HEK293 (cell line): ENCODE measurements around the gene NFE2L3.

Experiments used
- CTCF ChIA-PET: fragments of 350-600 bp; formaldehyde crosslinking; extraction: SDS; loops from one replicate; lab custom pipeline; 2021; ENCODE audit warnings: antibody characterized with exemption; lab: Yijun Ruan, JAX
- POLR2A ChIA-PET: fragments of 300-600 bp; formaldehyde crosslinking; extraction: SDS; loops from one replicate; lab custom pipeline; 2020; ENCODE audit warnings: antibody characterized with exemption, inconsistent platforms; lab: Yijun Ruan, JAX
- H3K27ac ChIP-seq: fragments of 200-500 bp; sonication (Bioruptor generic); 2 replicates; pipeline ENCODE4 v1.5.1; 2014; ENCODE audit warnings: low read depth, low read length, control low read depth, inconsistent platforms; ENCODE audit errors: extremely low read depth
- H3K36me3 ChIP-seq, 2 experiments: fragments of 200-500 bp in 1 of 2; sonication (Bioruptor generic) in 1 of 2; 1 replicate in 1 of 2; 2 replicates in 1 of 2; pipeline ENCODE4 v1.5.1; 2014 to 2017; ENCODE audit warnings: inconsistent platforms in 2 of 2, low read length in 2 of 2; ENCODE audit not compliant: control insufficient read depth in 2 of 2, insufficient read depth in 1 of 2
- H3K4me1 ChIP-seq: fragments of 200-500 bp; sonication (Bioruptor generic); 2 replicates; pipeline ENCODE4 v1.5.1; 2014; ENCODE audit warnings: mild to moderate bottlenecking, low read length, inconsistent platforms; ENCODE audit not compliant: control insufficient read depth, insufficient read depth
- H3K4me3 ChIP-seq: 2 replicates; pipeline ENCODE4 v1.5.1; 2011; ENCODE audit warnings: low read depth, mild to moderate bottlenecking, control low read depth, low read length, moderate library complexity
- H3K9me3 ChIP-seq: fragments of 200-500 bp; sonication (Bioruptor generic); 2 replicates; pipeline ENCODE4 v1.5.1; 2014; ENCODE audit warnings: low read depth, low read length, inconsistent platforms; ENCODE audit not compliant: control insufficient read depth, insufficient read depth
- BCL11A ChIP-seq: fragments of 450-650 bp; formaldehyde crosslinking; IDR thresholded peaks from 2 replicates; pipeline ENCODE4 v1.5.1; 2016; ENCODE audit warnings: low read depth, missing biosample characterization, missing genetic modification characterization
- ELK4 ChIP-seq: IDR thresholded peaks from 2 replicates; pipeline ENCODE4 v1.6.1; 2011; ENCODE audit warnings: mild to moderate bottlenecking, low read depth, low read length, borderline replicate concordance
- FEZF1 ChIP-seq: fragments of 450-650 bp; formaldehyde crosslinking; IDR thresholded peaks from 2 replicates; pipeline ENCODE4 v1.5.1; 2016; ENCODE audit warnings: missing biosample characterization, missing genetic modification characterization
- KLF16 ChIP-seq: fragments of 450-650 bp; formaldehyde crosslinking; IDR thresholded peaks from 2 replicates; pipeline ENCODE4 v1.5.1; 2017; ENCODE audit warnings: missing biosample characterization, missing genetic modification characterization
- KLF8 ChIP-seq: fragments of 450-650 bp; formaldehyde crosslinking; IDR thresholded peaks from 2 replicates; pipeline ENCODE4 v1.5.1; 2016; ENCODE audit warnings: missing biosample characterization, missing genetic modification characterization
- OSR2 ChIP-seq: fragments of 450-650 bp; formaldehyde crosslinking; IDR thresholded peaks from 2 replicates; pipeline ENCODE4 v1.5.1; 2016; ENCODE audit warnings: missing biosample characterization, missing genetic modification characterization
- ZBTB11 ChIP-seq: fragments of 450-650 bp; formaldehyde crosslinking; conservative IDR thresholded peaks from 2 replicates; pipeline ENCODE4 v1.5.1; 2016; ENCODE audit warnings: low read depth, missing biosample characterization, missing genetic modification characterization
- ZNF133 ChIP-seq: fragments of 450-650 bp; formaldehyde crosslinking; IDR thresholded peaks from 2 replicates; pipeline ENCODE4 v1.5.1; 2016; ENCODE audit warnings: missing biosample characterization, missing genetic modification characterization
- ZNF138 ChIP-seq: fragments of 450-650 bp; formaldehyde crosslinking; IDR thresholded peaks from 2 replicates; pipeline ENCODE4 v1.5.1; 2016; ENCODE audit warnings: missing biosample characterization, missing genetic modification characterization, borderline replicate concordance
- ZNF140 ChIP-seq: fragments of 450-650 bp; formaldehyde crosslinking; IDR thresholded peaks from 2 replicates; pipeline ENCODE4 v1.5.1; 2016; ENCODE audit warnings: missing biosample characterization, missing genetic modification characterization
- ZNF19 ChIP-seq: fragments of 450-650 bp; formaldehyde crosslinking; IDR thresholded peaks from 2 replicates; pipeline ENCODE4; 2016; ENCODE audit warnings: missing biosample characterization, missing genetic modification characterization, low read depth
- ZNF202 ChIP-seq: fragments of 450-650 bp; formaldehyde crosslinking; IDR thresholded peaks from 2 replicates; pipeline ENCODE4 v1.5.1; 2016; ENCODE audit warnings: missing biosample characterization, missing genetic modification characterization, borderline replicate concordance
- ZNF335 ChIP-seq: fragments of 450-650 bp; formaldehyde crosslinking; conservative IDR thresholded peaks from 2 replicates; pipeline ENCODE4 v1.5.1; 2016; ENCODE audit warnings: missing biosample characterization, missing genetic modification characterization
- ZNF423 ChIP-seq: fragments of 450-650 bp; formaldehyde crosslinking; IDR thresholded peaks from 2 replicates; pipeline ENCODE4 v1.5.1; 2016; ENCODE audit warnings: missing biosample characterization, missing genetic modification characterization
- ZNF558 ChIP-seq: fragments of 450-650 bp; formaldehyde crosslinking; IDR thresholded peaks from 2 replicates; pipeline ENCODE4 v1.5.1; 2016; ENCODE audit warnings: missing biosample characterization, missing genetic modification characterization
- ZNF621 ChIP-seq: fragments of 450-650 bp; formaldehyde crosslinking; IDR thresholded peaks from 2 replicates; pipeline ENCODE4 v1.5.1; 2017; ENCODE audit warnings: missing biosample characterization, missing genetic modification characterization
- ZNF837 ChIP-seq: fragments of 450-650 bp; formaldehyde crosslinking; IDR thresholded peaks from 2 replicates; pipeline ENCODE4 v1.5.1; 2016; ENCODE audit warnings: missing biosample characterization, missing genetic modification characterization
- ZSCAN5A ChIP-seq: fragments of 450-650 bp; formaldehyde crosslinking; IDR thresholded peaks from 2 replicates; pipeline ENCODE4 v1.5.1; 2016; ENCODE audit warnings: missing biosample characterization, missing genetic modification characterization
- TF ChIP-seq, protein P1 (sequence below): fragments of 450-650 bp; formaldehyde crosslinking; IDR thresholded peaks from 2 replicates; pipeline ENCODE4 v1.5.1; 2016; ENCODE audit warnings: missing biosample characterization, missing genetic modification characterization
- TF ChIP-seq, protein P2 (sequence below): fragments of 450-650 bp; formaldehyde crosslinking; IDR thresholded peaks from 2 replicates; pipeline ENCODE4 v1.5.1; 2017; ENCODE audit warnings: missing biosample characterization, mild to moderate bottlenecking, missing genetic modification characterization, moderate library complexity

Gene NFE2L3

GRCh38 chr7:26165950-26166683 is 14.1 kb downstream of the NFE2L3 start:
- Histone ChIP-seq H3K4me1 (peaks cover 9% of the 10 kb centered on the region), H3K36me3 (no peaks in the 10 kb centered on the region; a peak in 1 of 3 replicates), H3K4me3 (no peak overlapping the region), H3K9me3 (no peaks in the 10 kb centered on the region), H3K27ac (no peak overlapping the region)
- CTCF ChIA-PET: interaction anchor here (0.6 to 1.3 kb wide), 5 partner anchors 9 to 88 kb away, joined by 3 to 7 read pairs (median 4); no protein-coding TSS in a partner anchor
- POLR2A ChIA-PET: interaction anchor here (0.6 to 1.2 kb wide), 3 partner anchors 9 to 29 kb away, joined by 3 to 6 read pairs (median 4); no protein-coding TSS in a partner anchor
- no peak for TF ChIP-seq ZNF202
- TF ChIP-seq ZBTB11: no peak
- TF ChIP-seq ZNF19 (tag by site-specific recombination): no peak
- no peak for TF ChIP-seq ZSCAN5A (tag by site-specific recombination)
- no peak for TF ChIP-seq ELK4
- TF ChIP-seq ZNF423 (tag by site-specific recombination): no peak
- TF ChIP-seq ZNF138 (tag by site-specific recombination): no peak
- TF ChIP-seq OSR2 (tag by site-specific recombination): no peak
- TF ChIP-seq ZNF335 (tag by site-specific recombination): no peak
- no peak for TF ChIP-seq ZNF140 (tag by site-specific recombination)
- no peak for TF ChIP-seq ZNF558 (tag by site-specific recombination)
- no peak for TF ChIP-seq ZNF621 (tag by site-specific recombination)
- no peak for TF ChIP-seq FEZF1 (tag by site-specific recombination)
- TF ChIP-seq, protein P1, sequence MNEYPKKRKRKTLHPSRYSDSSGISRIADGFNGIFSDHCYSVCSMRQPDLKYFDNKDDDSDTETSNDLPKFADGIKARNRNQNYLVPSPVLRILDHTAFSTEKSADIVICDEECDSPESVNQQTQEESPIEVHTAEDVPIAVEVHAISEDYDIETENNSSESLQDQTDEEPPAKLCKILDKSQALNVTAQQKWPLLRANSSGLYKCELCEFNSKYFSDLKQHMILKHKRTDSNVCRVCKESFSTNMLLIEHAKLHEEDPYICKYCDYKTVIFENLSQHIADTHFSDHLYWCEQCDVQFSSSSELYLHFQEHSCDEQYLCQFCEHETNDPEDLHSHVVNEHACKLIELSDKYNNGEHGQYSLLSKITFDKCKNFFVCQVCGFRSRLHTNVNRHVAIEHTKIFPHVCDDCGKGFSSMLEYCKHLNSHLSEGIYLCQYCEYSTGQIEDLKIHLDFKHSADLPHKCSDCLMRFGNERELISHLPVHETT (tag by site-specific recombination): no peak
- no peak for TF ChIP-seq KLF8 (tag by site-specific recombination)
- TF ChIP-seq, protein P2, sequence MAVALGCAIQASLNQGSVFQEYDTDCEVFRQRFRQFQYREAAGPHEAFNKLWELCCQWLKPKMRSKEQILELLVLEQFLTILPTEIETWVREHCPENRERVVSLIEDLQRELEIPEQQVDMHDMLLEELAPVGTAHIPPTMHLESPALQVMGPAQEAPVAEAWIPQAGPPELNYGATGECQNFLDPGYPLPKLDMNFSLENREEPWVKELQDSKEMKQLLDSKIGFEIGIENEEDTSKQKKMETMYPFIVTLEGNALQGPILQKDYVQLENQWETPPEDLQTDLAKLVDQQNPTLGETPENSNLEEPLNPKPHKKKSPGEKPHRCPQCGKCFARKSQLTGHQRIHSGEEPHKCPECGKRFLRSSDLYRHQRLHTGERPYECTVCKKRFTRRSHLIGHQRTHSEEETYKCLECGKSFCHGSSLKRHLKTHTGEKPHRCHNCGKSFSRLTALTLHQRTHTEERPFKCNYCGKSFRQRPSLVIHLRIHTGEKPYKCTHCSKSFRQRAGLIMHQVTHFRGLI: no peak
- no peak for TF ChIP-seq BCL11A (tag by site-specific recombination)
- TF ChIP-seq ZNF837 (tag by site-specific recombination): no peak
- no peak for TF ChIP-seq KLF16 (tag by site-specific recombination)
- no peak for TF ChIP-seq ZNF133 (tag by site-specific recombination)
